H1 (cell line): Measurements from ENCODE around the gene ALDH1A2. TPM values are rescaled to one million over a fixed set of nuclear protein-coding genes. Genes with fewer than 3 reads are reported as not detected.

Experiments
- CHD1 ChIP-seq: IDR thresholded peaks from 2 replicates; pipeline ENCODE4 v1.6.1; 2012; ENCODE audit warnings: low read depth, low read length, improper control_type of control experiment
- EZH2 ChIP-seq: fragments of 200-600 bp; sonication (generic); IDR thresholded peaks from 2 replicates; pipeline ENCODE4 v1.7.1; 2012; ENCODE audit warnings: low read depth, mild to moderate bottlenecking, moderate library complexity, low read length, inconsistent platforms; ENCODE audit not compliant: severe bottlenecking
- FOSL1 ChIP-seq: IDR thresholded peaks from 2 replicates; pipeline ENCODE4 v1.6.1; 2011; ENCODE audit warnings: mild to moderate bottlenecking, low read depth, low read length, moderate library complexity; ENCODE audit not compliant: insufficient read depth
- SUZ12 ChIP-seq: fragments of 200-600 bp; sonication (generic); IDR thresholded peaks from 2 replicates; pipeline ENCODE4 v1.6.1; 2012; ENCODE audit warnings: mild to moderate bottlenecking, inconsistent platforms, low read length, moderate library complexity, mixed read lengths
- polyA plus RNA-seq, 7 experiments: library from polyadenylated mRNA; depleted of rRNA in 3 of 7; stranded (reverse) in 5 of 7; unstranded in 2 of 7; fragments of >200 nt in 5 of 7; fragments of 200-250 nt in 2 of 7; gene quantifications; 1 replicate in 5 of 7; 2 replicates in 1 of 7; 4 replicates in 1 of 7; pipeline versions ENCODE4 v1.2.1 to v1.2.3, GENCODE V29; 2011 to 2013; ENCODE audit warnings: missing spikeins in 2 of 7, mixed read lengths in 2 of 7
- total RNA-seq: library from RNA; stranded (reverse); fragmentation: NEBNext Ultra II Directional; extraction: Animal tissue kit (Norgen Biotek cat#: 25700); gene quantifications from 2 replicates; pipeline ENCODE4 v1.2.1, GENCODE V29; 2021
- TF ChIP-seq, protein P1 (sequence below): IDR thresholded peaks from 2 replicates; pipeline ENCODE4 v1.6.1; 2012; ENCODE audit warnings: inconsistent platforms

ALDH1A2 gene
- total and polyA plus RNA-seq, 2 of the 8 experiments (the other 6 are each of a cell fraction or from before 2014, with no cell fraction given) = 0.06 to 0.24 TPM

DNA sequence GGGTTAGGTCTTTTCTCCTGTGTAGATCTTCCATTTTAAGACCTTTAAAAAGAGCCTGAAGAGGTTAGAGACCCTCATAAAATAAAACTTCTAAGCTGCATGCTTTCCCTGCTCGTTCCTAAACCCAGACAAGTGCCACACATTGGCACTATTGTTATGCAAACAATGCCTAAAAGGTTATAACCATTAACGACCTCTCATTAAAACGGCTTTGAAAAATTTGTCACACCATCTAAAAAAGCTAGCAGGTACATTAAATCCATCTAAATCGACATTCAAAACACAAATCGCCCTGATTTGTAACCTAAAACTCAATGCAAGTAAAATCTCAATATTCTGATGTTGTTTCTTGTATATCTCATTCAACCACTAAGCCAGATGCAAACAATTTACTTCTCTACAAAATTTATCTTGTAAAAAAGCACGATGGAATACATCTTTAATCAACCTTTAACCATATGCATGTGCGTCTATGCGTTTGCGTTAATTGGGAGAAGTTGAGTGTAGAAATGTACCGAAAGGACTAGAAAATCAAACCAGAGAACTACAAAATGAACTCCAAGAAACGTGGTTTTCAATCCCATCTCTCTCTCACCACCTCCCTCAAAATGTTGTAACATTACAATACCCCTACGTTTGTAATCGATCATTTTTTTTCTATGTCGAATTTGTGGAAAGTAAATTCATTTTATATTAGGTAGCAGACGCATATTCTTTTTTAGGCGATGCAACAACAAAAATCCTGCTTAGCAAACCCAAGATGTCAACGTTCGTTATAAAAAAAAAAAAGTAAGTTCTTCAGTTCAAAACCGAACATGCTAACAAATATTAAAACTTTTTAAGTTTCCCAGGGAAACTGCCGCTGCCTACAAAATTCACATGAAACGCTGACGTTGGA lies 1.2 kb downstream of the ALDH1A2 start (continued):
- TF ChIP-seq, protein P1, sequence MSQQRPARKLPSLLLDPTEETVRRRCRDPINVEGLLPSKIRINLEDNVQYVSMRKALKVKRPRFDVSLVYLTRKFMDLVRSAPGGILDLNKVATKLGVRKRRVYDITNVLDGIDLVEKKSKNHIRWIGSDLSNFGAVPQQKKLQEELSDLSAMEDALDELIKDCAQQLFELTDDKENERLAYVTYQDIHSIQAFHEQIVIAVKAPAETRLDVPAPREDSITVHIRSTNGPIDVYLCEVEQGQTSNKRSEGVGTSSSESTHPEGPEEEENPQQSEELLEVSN = no peak
- TF ChIP-seq EZH2 (no peak), SUZ12 (no peak), CHD1 (no peak), FOSL1 (no peak)
